ENCODE results near the gene MAMSTR. TPM values are rescaled to one million over a fixed set of nuclear protein-coding genes. Genes with fewer than 3 reads are reported as not detected.

Gene MAMSTR
- total and polyA plus RNA-seq, 9 of the 15 experiments (the other 6 are each of a cell fraction or from before 2014, with no cell fraction given), result 0.08 to 1.00 (median 0.40) TPM; not detected in 1

DNA sequence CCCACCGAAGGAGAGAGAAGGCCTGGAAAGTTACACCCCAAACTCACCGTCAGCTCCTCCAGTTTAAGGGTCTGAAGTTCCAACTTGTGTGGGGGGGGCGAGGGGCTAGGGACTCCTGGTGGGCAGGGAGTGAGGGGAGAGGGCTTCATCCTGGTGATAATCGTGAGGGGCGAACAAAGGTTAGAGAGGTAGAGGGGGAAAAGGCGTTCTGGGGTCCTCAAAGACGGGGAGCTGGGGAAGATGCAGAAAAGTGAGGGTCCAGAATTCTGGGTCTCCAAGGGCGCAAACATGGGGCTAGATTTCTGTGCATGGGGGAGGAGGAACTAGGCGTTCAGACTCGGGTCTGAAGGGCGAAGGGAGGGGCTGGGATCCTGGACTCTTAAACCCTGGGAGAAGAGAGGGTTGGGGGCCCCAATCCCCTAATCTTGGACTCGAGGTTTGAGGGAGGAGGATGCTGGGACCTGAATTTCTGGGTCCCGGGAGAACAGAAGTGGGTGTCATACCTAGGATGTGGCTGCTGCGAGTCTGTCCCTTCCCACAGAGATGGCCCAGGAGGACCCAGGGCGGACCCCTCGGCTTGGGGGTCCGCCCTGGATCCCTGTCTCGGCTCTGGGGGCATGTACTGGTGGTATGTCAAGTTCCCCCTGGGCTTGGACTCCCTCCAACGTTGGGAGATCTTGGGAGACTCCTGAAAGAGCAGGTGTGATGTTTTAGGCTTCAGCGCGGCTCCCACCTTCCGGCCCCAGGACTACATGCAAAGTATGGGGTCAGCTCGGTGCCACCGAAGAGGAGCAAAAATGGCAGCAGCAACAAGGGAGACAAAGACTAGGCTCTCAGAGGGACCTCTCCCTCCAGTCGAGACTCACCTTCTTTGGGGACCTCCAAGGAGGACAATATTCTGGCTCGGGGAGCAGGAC is 4.5 kb downstream of the MAMSTR start (continued):
- TF ChIP-seq, protein P1, sequence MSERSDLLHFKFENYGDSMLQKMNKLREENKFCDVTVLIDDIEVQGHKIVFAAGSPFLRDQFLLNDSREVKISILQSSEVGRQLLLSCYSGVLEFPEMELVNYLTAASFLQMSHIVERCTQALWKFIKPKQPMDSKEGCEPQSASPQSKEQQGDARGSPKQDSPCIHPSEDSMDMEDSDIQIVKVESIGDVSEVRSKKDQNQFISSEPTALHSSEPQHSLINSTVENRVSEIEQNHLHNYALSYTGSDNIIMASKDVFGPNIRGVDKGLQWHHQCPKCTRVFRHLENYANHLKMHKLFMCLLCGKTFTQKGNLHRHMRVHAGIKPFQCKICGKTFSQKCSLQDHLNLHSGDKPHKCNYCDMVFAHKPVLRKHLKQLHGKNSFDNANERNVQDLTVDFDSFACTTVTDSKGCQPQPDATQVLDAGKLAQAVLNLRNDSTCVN (CRISPR knock-in tag; IDR thresholded peaks at IDR 0.05), result peak; percentile 59; the same call in 1 of the 2 replicates
- TF ChIP-seq NFE2 (IDR thresholded peaks at IDR 0.05; ENCODE audit: low read depth) (no peak), MCM7 (IDR thresholded peaks at IDR 0.05) (no peak), DACH1 (IDR thresholded peaks at IDR 0.05; ENCODE audit: partially characterized antibody) (no peak), ARID1B (IDR thresholded peaks at IDR 0.05) (0 out of 2 replicates have a peak, but pooled peaks have one; percentile 15), SIN3A (IDR thresholded peaks at IDR 0.05; ENCODE audit: borderline replicate concordance in 2 of 2, control insufficient read depth in 1 of 2, low read depth in 2 of 2, low read length in 2 of 2) (no peak), FOXM1 (IDR thresholded peaks at IDR 0.05; ENCODE audit: low read depth) (no peak), FOXM1 (CRISPR knock-in tag; IDR thresholded peaks at IDR 0.05; ENCODE audit: low read depth) (no peak), ELF4 (CRISPR knock-in tag; IDR thresholded peaks at IDR 0.05) (0 out of 2 replicates have a peak, but pooled peaks have one; percentile 37), KAT8 (IDR thresholded peaks at IDR 0.05; ENCODE audit: low read depth) (no peak)

Measured in K562 (cell line).